GM04503 (cell line): Measurements from ENCODE around the gene ZNF587.

Experiments
- DNase-seq: peaks from one replicate; pipeline ENCODE4 v3.0.0-alpha.2; 2012; ENCODE audit warnings: low read depth

The ZNF587 gene

DNA sequence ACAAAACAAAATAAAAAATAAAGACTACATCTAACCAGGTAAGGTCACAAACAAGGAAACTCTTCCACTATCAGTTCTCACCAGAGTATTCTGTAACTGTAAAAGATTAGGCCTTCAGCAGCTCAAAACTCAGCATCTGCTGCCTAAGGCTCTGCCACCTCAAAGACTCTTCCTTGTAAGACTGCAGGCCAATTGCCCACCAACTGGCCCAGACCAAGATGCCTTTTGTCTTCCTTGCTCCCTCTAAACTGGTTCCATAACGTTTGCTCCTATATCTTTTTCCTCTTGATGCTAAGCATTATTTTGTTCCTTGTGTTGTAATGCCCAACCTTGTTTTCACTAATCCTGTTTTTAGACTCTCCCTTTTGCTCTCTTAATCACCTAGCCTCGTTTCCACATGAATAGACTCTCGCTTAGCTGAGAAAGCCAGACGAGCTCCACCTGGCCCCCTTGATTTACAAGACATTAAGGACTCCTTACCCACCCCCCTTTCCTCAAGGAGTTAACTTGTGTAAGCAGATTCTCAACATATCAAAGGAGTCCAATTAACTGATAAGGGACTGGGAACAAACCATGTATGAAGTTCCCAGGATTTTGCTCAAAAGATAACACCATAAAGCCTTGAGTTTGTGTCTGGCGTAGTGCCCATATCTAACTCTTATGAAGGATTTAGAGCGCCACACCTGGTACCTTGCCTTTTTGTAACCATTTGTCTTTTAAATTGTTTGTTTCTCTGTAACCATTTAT is 37.7 kb downstream of the ZNF587 start:
- no peak for DNase-seq

DNA sequence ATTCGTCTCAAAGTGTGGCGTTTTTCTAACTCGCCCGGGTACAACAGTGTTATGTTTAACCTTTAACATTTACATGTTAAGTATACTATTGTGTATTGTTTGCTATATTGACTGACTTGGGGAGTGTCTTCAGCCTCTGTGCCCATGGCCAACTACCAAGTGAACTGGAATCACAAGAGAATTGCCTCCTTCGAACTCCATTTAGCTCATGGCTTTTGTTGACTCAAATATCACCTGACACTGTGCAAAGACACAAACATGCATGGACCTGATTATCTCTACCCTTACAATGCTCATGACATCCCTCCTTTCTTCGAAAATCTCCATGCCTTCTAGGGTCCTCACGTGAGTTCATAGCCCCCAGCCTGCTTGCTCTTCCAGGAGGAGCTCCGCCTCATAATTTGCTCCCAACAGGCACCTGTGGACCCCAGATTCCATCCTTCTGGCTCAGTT is 38.5 kb downstream of the ZNF587 start:
- DNase-seq = no peak

DNA sequence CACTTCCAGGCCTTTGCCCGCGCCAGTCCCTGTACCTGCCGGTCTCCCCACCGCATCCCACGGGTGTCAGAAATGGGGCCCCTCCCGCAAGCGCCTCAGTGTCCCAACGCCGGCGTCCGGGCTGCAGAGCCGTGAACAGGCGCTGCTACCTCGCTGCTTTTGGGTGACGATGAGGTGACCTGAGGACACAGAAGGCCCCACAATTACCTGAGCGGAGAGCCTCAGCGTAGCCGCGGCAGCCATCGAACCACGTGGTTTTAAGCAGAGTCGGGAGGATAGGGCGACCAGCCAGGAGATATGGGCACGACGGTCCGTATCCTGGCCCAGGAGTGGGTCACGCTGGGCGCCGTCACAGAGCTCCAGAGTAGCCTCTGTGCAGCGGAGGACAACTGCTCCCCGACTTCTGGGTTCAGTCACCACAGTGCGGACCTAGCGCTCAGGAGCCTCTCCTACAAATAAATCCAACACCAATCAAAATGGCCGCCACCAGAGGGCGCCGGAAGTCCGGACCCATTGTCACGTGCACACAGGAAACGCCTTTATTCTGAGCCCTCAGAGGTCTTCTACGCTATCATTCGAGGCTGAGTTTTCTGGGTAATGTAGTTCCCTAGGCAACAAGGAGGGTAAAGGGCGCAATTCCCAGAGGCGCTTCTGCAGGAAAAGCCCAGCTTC is 39.0 kb downstream of the ZNF587 start, which contains the start of gene ZNF814:
Gene ZNF814, minus strand, starts transcription at position 478 of the 672 bp plus-strand sequence. Its CDS starts 235 bp downstream, at position 243.
- peak; percentile 50 for DNase-seq

DNA sequence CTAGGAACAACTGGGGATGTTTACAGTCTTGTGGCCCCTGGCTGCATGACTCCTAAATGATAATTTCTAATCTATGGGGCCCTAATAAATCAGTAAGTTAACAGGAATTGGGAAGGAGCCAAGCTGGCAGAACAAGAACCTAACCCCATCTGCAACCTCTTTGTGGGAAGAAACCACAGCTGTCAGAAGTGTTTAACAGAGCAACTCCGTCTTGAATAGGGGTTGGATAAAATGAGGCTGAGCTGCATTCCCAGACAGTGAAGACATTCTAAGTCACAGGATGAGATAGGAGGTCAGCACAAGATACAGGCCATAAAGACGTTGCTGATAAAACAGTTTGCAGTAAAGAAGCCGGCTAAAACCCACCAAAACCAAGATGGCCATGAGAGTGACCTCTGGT is 41.0 kb downstream of the ZNF587 start:
- DNase-seq = peak; percentile 63

DNA sequence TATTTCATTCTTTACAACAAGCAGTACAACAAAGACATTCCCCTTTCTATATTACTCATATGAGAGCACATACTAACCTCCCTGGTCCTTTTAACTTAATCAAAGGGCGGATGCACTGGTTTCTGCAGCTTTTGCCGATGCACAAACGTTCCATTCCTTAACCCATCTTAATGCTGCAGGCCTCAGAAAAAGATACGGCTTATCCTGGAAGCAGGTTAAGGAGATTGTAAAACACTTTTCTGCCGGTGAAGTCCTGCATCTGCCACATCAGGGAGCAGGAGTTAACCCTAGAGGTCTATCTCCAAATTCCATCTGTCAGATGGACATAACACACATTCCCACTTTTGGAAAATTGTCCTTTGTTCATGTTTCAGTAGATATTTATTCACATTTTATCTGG is 50.7 kb downstream of the ZNF587 start:
- no peak for DNase-seq

DNA sequence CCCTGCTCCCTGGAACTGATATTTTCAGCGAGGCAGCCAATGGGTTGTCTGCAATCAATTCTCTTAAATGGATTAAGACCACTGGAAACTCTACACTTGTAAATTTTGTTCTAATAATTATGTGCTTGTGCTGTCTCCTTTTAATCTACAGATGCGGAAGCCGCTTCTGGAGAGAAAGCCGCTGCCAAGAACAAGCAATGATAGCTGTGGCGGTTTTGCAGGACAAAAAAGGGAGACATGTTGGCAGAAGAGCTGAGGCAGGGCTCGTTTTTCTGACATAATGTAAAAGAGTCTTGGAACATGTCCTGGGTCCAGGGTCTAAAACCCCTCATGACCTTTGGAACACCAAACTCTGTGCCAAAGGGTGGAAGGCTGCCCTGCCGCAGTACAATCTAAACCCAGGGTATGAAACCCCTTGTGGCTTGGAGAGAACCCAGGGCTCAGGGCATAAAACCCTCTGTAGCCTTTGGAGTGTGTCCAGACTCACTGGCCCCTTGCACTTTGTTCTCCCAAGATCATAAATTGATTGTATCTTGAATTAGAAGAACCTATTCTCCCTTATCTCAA is 54.0 kb downstream of the ZNF587 start:
- DNase-seq = no peak

DNA sequence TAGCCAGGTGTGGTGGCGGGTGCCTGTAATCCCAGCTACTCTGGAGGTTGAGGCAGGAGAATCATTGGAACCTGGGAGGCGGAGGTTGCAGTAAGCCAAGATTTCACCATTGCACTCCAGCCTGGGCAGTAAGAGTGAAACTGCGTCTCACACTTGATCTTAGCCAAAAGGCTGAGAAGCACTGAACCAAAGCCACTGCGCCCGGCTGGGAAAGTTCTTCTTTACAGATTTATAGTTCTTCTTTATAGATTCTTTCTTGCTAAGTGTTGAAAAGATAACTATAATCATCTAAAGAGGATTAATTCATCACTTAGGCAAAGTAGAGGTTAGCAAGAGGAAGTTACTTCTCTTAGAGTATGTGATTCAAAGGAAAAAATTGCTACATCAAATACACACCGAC is 55.6 kb downstream of the ZNF587 start:
- DNase-seq = no peak

DNA sequence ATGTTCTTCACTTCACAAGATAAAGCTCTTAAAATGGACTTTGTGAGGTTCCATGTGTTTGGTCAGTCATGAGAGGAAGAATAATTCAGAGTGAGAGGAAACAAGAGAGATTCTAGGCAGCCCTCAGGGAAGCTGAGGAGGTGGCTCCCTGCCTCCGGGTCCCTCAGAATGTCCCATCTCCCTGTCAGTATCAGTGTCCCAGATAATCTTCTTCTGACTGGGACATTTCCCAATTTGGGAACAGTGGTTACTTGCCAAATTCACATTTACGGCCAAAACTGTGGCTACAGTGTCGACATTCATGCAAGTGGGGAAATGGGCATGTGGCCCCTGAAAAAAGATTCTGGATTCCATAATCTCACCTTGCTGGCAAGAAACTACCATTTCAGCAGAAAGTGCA is 57.7 kb downstream of the ZNF587 start:
- no peak for DNase-seq

DNA sequence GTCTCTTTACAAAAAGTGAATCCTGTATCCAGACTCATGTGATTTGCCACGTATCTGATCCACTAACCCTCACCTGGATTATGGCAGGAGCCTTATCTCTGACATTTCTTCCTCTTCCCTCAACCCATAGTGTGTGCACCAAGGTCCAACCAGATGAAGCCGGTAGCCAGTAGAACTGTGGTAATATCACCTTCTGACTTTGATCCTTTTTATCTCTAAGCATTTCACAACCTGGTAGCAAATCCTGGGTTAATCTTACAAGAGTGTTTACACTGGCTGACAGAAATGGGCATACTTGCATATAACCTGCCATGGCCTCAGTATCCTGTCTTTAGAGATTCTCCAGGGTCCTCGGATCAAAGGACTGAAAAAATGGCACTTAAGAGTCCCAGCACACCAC is 64.9 kb downstream of the ZNF587 start:
- DNase-seq = no peak
